Epithelial cell of proximal tubule (primary cell): Measurements from ENCODE around the gene TMEM185B. TPM values are rescaled to one million over a fixed set of nuclear protein-coding genes. Genes with fewer than 3 reads are reported as not detected.
"Not testable (repeated sequence)": the region's sequence is repeated elsewhere in the genome, so short reads cannot be mapped to it uniquely, and the experiment has no call there.

Source experiments
- DNase-seq: peaks from one replicate; pipeline ENCODE4 v3.0.0-alpha.2; 2011; ENCODE audit warnings: low read depth
- H3K4me3 ChIP-seq: 2 replicates; pipeline ENCODE4 v1.5.1; 2011; ENCODE audit warnings: low read depth, mild to moderate bottlenecking, low read length
- total RNA-seq: library from RNA; depleted of rRNA; stranded (reverse); fragments of >200 nt; gene quantifications from 2 replicates; pipeline ENCODE4 v1.2.3, GENCODE V29; 2015
- TF ChIP-seq, protein P1 (sequence below): conservative IDR thresholded peaks from 2 replicates; pipeline ENCODE4 v1.5.1; 2012; ENCODE audit warnings: low read depth, mild to moderate bottlenecking, low read length

The TMEM185B gene
- total RNA-seq, 1 donor from 2014 or later, result 32.6 TPM

GRCh38 chr2:120238728-120239487 lies 15.7 kb upstream of the TMEM185B start:
- TF ChIP-seq, protein P1, sequence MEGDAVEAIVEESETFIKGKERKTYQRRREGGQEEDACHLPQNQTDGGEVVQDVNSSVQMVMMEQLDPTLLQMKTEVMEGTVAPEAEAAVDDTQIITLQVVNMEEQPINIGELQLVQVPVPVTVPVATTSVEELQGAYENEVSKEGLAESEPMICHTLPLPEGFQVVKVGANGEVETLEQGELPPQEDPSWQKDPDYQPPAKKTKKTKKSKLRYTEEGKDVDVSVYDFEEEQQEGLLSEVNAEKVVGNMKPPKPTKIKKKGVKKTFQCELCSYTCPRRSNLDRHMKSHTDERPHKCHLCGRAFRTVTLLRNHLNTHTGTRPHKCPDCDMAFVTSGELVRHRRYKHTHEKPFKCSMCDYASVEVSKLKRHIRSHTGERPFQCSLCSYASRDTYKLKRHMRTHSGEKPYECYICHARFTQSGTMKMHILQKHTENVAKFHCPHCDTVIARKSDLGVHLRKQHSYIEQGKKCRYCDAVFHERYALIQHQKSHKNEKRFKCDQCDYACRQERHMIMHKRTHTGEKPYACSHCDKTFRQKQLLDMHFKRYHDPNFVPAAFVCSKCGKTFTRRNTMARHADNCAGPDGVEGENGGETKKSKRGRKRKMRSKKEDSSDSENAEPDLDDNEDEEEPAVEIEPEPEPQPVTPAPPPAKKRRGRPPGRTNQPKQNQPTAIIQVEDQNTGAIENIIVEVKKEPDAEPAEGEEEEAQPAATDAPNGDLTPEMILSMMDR, result no peak
- no peak for DNase-seq
- no peak overlapping the region for H3K4me3 ChIP-seq

DNA sequence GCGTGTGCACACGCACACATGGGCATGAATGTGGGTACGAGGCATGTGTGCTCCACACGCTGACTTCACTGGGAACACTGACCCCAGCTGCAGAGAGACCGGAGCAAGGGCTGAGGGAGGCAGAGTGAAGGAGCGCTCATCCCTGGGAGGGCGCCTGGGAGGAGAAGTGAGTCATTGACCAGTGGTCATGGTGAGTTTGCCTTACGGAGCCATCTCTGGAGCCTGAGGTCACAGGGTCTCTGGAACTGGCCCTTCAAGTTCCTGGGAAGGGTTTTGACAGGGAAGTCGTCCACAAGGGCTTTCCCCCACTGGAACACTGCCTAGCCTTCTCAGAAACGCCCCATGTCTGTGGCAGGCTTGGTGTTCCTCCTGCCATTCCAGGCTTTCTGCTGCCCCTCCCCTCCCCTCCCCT lies 14.3 kb upstream of the TMEM185B start:
- TF ChIP-seq, protein P1, result no peak
- H3K4me3 ChIP-seq, result no peak overlapping the region
- no peak for DNase-seq

DNA sequence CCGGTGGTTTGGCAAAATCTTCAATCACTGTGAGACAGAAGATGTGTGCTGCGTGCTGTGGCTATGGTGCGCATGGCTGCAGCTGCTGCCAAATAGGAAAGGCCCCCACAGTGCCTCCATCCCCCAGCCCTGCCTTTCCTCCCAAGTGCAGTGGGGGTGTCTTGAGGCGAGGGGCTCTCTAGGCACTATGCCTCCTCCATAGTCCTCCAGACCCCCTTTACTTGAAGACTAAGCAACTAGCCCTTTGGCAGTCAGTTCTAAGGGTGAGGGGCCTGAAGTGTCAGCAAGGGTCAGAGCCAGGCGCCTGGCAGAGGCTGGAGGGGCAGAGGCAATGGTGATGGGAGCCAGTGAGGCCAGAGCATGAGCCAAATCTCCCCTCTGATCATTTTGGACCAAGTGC lies 13.6 kb upstream of the TMEM185B start:
- no peak overlapping the region for H3K4me3 ChIP-seq
- TF ChIP-seq, protein P1, result no peak
- no peak for DNase-seq

DNA sequence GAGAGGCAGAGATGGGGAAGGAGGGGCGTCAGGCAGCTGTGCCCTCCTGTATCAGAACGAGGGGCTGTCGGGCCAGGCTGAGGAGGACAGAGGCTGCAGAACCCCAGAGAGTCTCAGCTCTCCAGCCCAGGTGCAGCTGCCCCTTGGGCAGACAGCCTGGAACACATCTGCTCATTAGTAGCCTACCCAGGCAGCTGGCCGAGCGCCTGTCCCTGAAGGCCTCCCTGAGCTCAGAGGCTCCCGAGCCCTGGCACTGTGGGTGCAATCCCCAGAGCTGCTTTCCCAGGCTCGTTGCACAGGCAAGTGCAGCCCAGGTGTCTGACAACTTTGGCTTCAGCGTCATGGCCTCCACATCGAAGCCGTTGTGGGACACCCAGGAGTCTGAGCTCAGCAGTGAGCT lies 13.1 kb upstream of the TMEM185B start:
- no peak overlapping the region for H3K4me3 ChIP-seq
- TF ChIP-seq, protein P1, result no peak
- DNase-seq, result no peak

GRCh38 chr2:120235681-120236080 lies 12.5 kb upstream of the TMEM185B start:
- H3K4me3 ChIP-seq, result no peak overlapping the region
- no peak for DNase-seq
- TF ChIP-seq, protein P1, result no peak

GRCh38 chr2:120235158-120235557 lies 12.0 kb upstream of the TMEM185B start:
- not testable (repeated sequence) for H3K4me3 ChIP-seq, DNase-seq

DNA sequence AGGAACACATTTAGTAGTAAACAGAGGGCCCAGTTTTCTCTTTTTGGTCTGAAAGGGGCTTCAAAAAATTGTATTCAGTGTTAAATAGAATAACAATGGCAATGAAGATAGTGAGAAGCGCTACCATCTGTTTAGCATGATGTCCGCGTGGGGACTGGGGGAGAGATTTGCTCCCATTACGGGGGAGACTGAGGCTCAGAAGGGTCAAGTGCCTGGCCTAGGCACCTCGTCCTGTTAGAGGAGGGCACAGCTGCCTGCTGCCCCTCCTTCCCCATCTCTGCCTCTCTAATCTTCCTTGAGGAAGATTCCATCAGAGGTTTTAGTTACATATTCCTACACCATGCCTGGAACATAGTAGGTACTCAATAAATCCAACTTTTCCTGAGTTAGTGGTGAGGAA lies 10.1 kb upstream of the TMEM185B start:
- TF ChIP-seq, protein P1, result no peak
- DNase-seq, result no peak
- no peak overlapping the region for H3K4me3 ChIP-seq
